ENCODE measurements around the gene ROPN1.

Gene ROPN1

GRCh38 chr3:123997543-123997942 is 5.6 kb upstream of the ROPN1 start:
- no peaks in the 10 kb centered on the region for H3K36me3 ChIP-seq (ENCODE audit: control insufficient read depth in 2 of 2, insufficient read depth in 1 of 2, low read length in 2 of 2)
- no peaks in the 10 kb centered on the region for H3K4me1 ChIP-seq (ENCODE audit: control insufficient read depth, insufficient read depth, low read length)
- TF ChIP-seq ZNF140 (tag by site-specific recombination; IDR thresholded peaks at IDR 0.05): no peak
- TF ChIP-seq ZNF266 (tag by site-specific recombination; IDR thresholded peaks at IDR 0.05; ENCODE audit: low read depth): no peak
- TF ChIP-seq ZNF248 (tag by site-specific recombination; IDR thresholded peaks at IDR 0.05): no peak
- no peak for TF ChIP-seq KLF17 (tag by site-specific recombination; IDR thresholded peaks at IDR 0.05)
- TF ChIP-seq ZNF670 (tag by site-specific recombination; IDR thresholded peaks at IDR 0.05; ENCODE audit: low read depth): no peak
- no peak for TF ChIP-seq ZNF121 (tag by site-specific recombination; IDR thresholded peaks at IDR 0.05)
- no peak for TF ChIP-seq GLI4 (tag by site-specific recombination; IDR thresholded peaks at IDR 0.05)
- TF ChIP-seq ZFP3 (tag by site-specific recombination; IDR thresholded peaks at IDR 0.05; ENCODE audit: low read depth): no peak
- TF ChIP-seq ZNF626 (tag by site-specific recombination; IDR thresholded peaks at IDR 0.05): no peak
- no peak for TF ChIP-seq ZNF24 (tag by site-specific recombination; IDR thresholded peaks at IDR 0.05)
- TF ChIP-seq KLF8 (tag by site-specific recombination; IDR thresholded peaks at IDR 0.05): no peak
- no peak for TF ChIP-seq ZNF624 (tag by site-specific recombination; IDR thresholded peaks at IDR 0.05)
- TF ChIP-seq ZNF629 (tag by site-specific recombination; IDR thresholded peaks at IDR 0.05): no peak
- no peak overlapping the region for H3K4me3 ChIP-seq (ENCODE audit: low read depth, low read length)
- no peaks in the 10 kb centered on the region for H3K9me3 ChIP-seq (ENCODE audit: control insufficient read depth, insufficient read depth, low read depth, low read length)
- ChIA-PET CTCF (interaction anchor here (0.6 kb wide), 1 partner anchor 56 kb away, joined by 5 read pairs; no protein-coding TSS in a partner anchor), POLR2A (no interaction called here)
- H3K27ac ChIP-seq (ENCODE audit: extremely low read depth, low read depth, low read length): no peak overlapping the region

GRCh38 chr3:123993818-123994217 is 1.9 kb upstream of the ROPN1 start:
- no peaks in the 10 kb centered on the region for H3K36me3 ChIP-seq (ENCODE audit: control insufficient read depth in 2 of 2, insufficient read depth in 1 of 2, low read length in 2 of 2)
- CTCF ChIA-PET: interaction anchor here (0.5 kb wide), 1 partner anchor 636 kb away, joined by 3 read pairs; no protein-coding TSS in a partner anchor
- no peak for TF ChIP-seq ZNF830 (tag by site-specific recombination; IDR thresholded peaks at IDR 0.05; ENCODE audit: low read depth)
- no peak for TF ChIP-seq KLF8 (tag by site-specific recombination; IDR thresholded peaks at IDR 0.05)
- no peak for TF ChIP-seq KLF1 (tag by site-specific recombination; IDR thresholded peaks at IDR 0.05)
- no peak for TF ChIP-seq ZNF157 (tag by site-specific recombination; IDR thresholded peaks at IDR 0.05)
- TF ChIP-seq ZNF518A (tag by site-specific recombination; conservative IDR thresholded peaks at IDR 0.05; ENCODE audit: low read depth): no peak
- no peak for TF ChIP-seq ATF2 (tag by site-specific recombination; IDR thresholded peaks at IDR 0.05; ENCODE audit: low read depth)
- TF ChIP-seq ZNF26 (tag by site-specific recombination; IDR thresholded peaks at IDR 0.05): no peak
- no peak for TF ChIP-seq AEBP2 (tag by site-specific recombination; IDR thresholded peaks at IDR 0.05; ENCODE audit: borderline replicate concordance)
- no peak for TF ChIP-seq ZNF404 (tag by site-specific recombination; IDR thresholded peaks at IDR 0.05)
- TF ChIP-seq ZNF658 (tag by site-specific recombination; IDR thresholded peaks at IDR 0.05): no peak
- no peak for TF ChIP-seq FEZF1 (tag by site-specific recombination; IDR thresholded peaks at IDR 0.05)
- TF ChIP-seq ZNF843 (tag by site-specific recombination; IDR thresholded peaks at IDR 0.05): no peak
- TF ChIP-seq ZBTB17 (tag by site-specific recombination; IDR thresholded peaks at IDR 0.05): no peak

More at GRCh38 chr3:123993818-123994217, 1.9 kb upstream of the ROPN1 start:
- no peaks in the 10 kb centered on the region for H3K9me3 ChIP-seq (ENCODE audit: control insufficient read depth, insufficient read depth, low read depth, low read length)
- no peak overlapping the region for H3K27ac ChIP-seq (ENCODE audit: extremely low read depth, low read depth, low read length)
- no peaks in the 10 kb centered on the region for H3K4me1 ChIP-seq (ENCODE audit: control insufficient read depth, insufficient read depth, low read length)
- POLR2A ChIA-PET: no interaction called here
- no peak overlapping the region for H3K4me3 ChIP-seq (ENCODE audit: low read depth, low read length)
